Body of pancreas (tissue), 4 donors: Measurements from ENCODE around the gene BAZ2B. TPM values are rescaled to one million over a fixed set of nuclear protein-coding genes. Genes with fewer than 3 reads are reported as not detected.

Source experiments
- ATAC-seq: fragments of 150-250 bp; one replicate; pipeline ENCODE4 v1.9.1; 2016
- DNase-seq, 4 donors: peaks; one replicate each; pipeline ENCODE4 v3.0.0-alpha.2; 2019
- H3K27ac ChIP-seq, 4 donors: fragments of 200-600 bp; sonication (generic); 1 replicate in 3 of 4; 2 replicates in 1 of 4; pipeline versions ENCODE4 v1.5.1 to v1.6.1; 2016 to 2019; ENCODE audit warnings: mild to moderate bottlenecking in 1 of 4, mixed read lengths in 1 of 4, moderate library complexity in 1 of 4
- H3K27me3 ChIP-seq, 2 donors: fragments of 200-600 bp; sonication (generic); one replicate each; pipeline ENCODE4 v1.6.0; 2016; ENCODE audit warnings: mild to moderate bottlenecking in 1 of 2
- H3K36me3 ChIP-seq, 2 donors: fragments of 200-600 bp; sonication (generic); replicated peaks in 1 of 2; 2 replicates each; pipeline ENCODE4 v1.5.1; 2016; ENCODE audit warnings: low read depth in 2 of 2; ENCODE audit not compliant: insufficient read depth in 1 of 2
- H3K4me1 ChIP-seq: fragments of 200-600 bp; sonication (generic); one replicate; pipeline ENCODE4 v1.6.0; 2016
- H3K4me3 ChIP-seq, 2 donors: fragments of 200-600 bp; sonication (generic); 1 replicate in 1 of 2; 2 replicates in 1 of 2; pipeline ENCODE4 v1.5.1; 2016 to 2019
- H3K9me3 ChIP-seq, 3 donors: fragments of 200-600 bp; sonication (generic); 1 replicate in 2 of 3; 2 replicates in 1 of 3; pipeline ENCODE4 v1.5.1; 2016
- POLR2A ChIP-seq, 3 donors: fragments of 450-650 bp; IDR thresholded peaks; one replicate each; pipeline ENCODE4 v1.6.1; 2016; ENCODE audit warnings: antibody characterized with exemption in 3 of 3, mild to moderate bottlenecking in 2 of 3
- WGBS, 2 donors: methylation state at CpG; one replicate each; pipeline ENCODE4 v1.1.5; 2017; 5-methylcytosine and 5-hydroxymethylcytosine counted together
- intact Hi-C: fragments of 100-400 bp; cut with DNase I; formaldehyde crosslinking; loops from one replicate; pipeline ENCODE4 v1.15.1; 2023
- total RNA-seq, 2 donors: library from RNA; depleted of rRNA; stranded (reverse); fragments of >200 nt; gene quantifications; one replicate each; pipeline ENCODE4 v1.1.0, GENCODE V29; 2016
- TF ChIP-seq, protein P1 (sequence below), 7 experiments: fragments of 450-650 bp in 4 of 7; fragments of 200-600 bp in 3 of 7; sonication (generic) in 3 of 7; IDR thresholded peaks; one replicate each; pipeline ENCODE4 v1.5.1; 2016 to 2019; ENCODE audit warnings: antibody characterized with exemption in 7 of 7

The BAZ2B gene
- total RNA-seq, 2 donors from 2014 or later: 62.5 to 104 TPM

DNA sequence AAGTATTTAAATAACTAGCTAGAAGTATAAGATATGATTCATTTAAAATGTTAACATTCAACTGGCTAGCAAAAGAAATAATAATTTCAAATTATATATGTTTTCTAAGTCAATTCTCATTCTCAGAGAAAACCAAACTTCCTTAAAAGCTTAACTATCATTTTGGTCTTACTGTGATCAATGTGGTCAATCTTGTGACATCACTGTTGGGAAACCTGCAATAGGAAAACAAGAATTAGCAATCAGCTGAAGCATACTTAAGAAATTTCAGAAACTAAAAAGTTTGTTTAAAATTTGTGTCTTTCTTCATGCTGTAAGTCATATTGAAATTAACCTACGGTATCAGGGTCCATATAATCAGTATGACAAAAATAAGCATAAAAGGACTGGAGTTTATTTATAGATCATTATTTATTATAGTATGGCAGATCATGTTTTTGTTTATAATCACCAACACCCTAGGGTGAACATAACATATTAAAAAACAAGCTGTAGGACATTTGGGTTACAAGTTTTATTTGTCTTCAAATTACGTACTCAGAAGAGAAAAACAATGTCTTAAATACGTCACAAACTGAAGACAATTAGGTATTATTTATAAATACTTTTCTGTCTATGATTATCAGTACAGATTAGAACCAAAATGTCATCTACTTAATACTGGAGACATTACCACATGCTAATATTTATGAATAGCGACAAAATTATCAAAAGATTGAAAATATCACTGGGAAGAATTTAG is 60.5 kb downstream of the BAZ2B start:
- Histone ChIP-seq H3K36me3 (no peaks in the 10 kb centered on the region), H3K9me3 (no peaks in the 10 kb centered on the region), H3K27me3 (no peaks in the 10 kb centered on the region), H3K4me1 (no peaks in the 10 kb centered on the region), H3K27ac (no peak overlapping the region), H3K4me3 (no peak overlapping the region)
- DNase-seq (no peak), ATAC-seq (no peak)
- TF ChIP-seq, protein P1, sequence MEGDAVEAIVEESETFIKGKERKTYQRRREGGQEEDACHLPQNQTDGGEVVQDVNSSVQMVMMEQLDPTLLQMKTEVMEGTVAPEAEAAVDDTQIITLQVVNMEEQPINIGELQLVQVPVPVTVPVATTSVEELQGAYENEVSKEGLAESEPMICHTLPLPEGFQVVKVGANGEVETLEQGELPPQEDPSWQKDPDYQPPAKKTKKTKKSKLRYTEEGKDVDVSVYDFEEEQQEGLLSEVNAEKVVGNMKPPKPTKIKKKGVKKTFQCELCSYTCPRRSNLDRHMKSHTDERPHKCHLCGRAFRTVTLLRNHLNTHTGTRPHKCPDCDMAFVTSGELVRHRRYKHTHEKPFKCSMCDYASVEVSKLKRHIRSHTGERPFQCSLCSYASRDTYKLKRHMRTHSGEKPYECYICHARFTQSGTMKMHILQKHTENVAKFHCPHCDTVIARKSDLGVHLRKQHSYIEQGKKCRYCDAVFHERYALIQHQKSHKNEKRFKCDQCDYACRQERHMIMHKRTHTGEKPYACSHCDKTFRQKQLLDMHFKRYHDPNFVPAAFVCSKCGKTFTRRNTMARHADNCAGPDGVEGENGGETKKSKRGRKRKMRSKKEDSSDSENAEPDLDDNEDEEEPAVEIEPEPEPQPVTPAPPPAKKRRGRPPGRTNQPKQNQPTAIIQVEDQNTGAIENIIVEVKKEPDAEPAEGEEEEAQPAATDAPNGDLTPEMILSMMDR (IDR thresholded peaks at IDR 0.05): no peak
- no peak for TF ChIP-seq POLR2A (IDR thresholded peaks at IDR 0.05)
- 83 to 86% methylated on average over 4 of the region's 4 CpGs for WGBS, 2 donors
- intact Hi-C loops: no loop called here

DNA sequence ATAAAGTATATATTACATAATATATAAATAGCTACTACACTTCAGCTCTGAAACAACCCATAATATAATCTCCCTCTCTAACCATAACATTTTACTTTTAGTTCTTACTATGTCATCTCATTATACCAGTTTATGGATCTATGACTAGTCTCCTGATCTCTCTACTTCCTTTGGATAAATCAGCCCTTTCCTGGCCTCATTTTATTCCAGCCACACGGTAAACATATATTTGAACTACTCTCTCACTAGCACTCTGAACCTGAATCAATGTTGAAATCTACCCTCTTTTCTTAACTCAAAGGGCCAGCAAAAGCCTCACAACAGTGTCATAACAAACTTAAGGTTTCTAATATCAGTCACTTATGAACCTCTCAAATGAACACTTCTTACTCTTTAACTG is 62.6 kb downstream of the BAZ2B start:
- no peaks in the 10 kb centered on the region for H3K9me3 ChIP-seq
- H3K27ac ChIP-seq: no peak overlapping the region
- intact Hi-C loops: no loop called here
- no peak for TF ChIP-seq POLR2A (IDR thresholded peaks at IDR 0.05)
- TF ChIP-seq, protein P1 (IDR thresholded peaks at IDR 0.05): no peak
- DNase-seq: no peak
- no peak overlapping the region for H3K4me3 ChIP-seq
- no peaks in the 10 kb centered on the region for H3K27me3 ChIP-seq
- WGBS, 2 donors: 77 to 84% methylated on average over 1 of the region's 1 CpG
- H3K36me3 ChIP-seq: no peaks in the 10 kb centered on the region
- no peak for ATAC-seq
- no peaks in the 10 kb centered on the region for H3K4me1 ChIP-seq

DNA sequence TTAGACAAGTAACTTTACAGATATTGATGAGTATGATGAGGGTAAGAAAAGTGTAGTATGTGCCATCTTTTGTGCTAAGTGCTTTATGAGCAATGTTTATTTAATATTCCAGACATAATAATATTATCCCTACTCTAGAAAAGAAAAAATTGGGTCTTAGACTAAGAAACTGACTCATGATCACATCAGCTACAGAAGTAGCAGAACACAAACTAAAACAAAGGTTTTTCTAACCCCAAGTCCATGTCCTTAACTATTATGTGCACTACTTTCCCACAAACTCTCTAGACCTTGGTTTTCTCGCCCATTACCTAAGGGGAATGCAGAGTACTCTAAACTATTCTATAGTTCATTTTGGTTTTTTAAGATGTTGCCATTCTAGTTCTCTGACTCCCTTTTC is 64.5 kb downstream of the BAZ2B start:
- Histone ChIP-seq H3K36me3 (no peaks in the 10 kb centered on the region), H3K4me3 (no peak overlapping the region), H3K9me3 (no peaks in the 10 kb centered on the region), H3K27me3 (no peaks in the 10 kb centered on the region), H3K4me1 (no peaks in the 10 kb centered on the region), H3K27ac (no peak overlapping the region)
- TF ChIP-seq, protein P1 (IDR thresholded peaks at IDR 0.05): no peak
- no peak for TF ChIP-seq POLR2A (IDR thresholded peaks at IDR 0.05)
- DNase-seq (no peak), ATAC-seq (no peak)
- WGBS, 2 donors: 90 to 94% methylated on average over 1 of the region's 1 CpG
- intact Hi-C loops: no loop called here

DNA sequence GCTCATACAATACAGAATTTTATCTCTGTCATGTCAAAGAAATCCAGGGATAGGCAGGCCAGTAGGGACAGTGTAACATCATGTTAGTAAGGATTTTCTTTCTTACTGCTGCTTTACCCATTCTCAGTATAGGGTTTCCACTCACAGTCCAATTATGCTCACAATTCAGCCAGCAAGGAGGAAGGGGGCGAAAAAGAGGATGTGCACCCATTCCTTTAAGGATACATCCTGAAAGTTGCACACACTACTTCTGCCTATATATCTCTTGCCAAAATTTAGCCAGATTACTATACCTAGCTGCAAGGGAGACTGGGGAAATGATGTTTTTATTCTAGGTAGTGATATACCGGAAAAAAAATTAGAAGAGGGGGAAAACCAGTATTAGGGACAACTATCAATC is 66.1 kb downstream of the BAZ2B start:
- no peak for DNase-seq
- H3K27ac ChIP-seq: no peak overlapping the region
- no peaks in the 10 kb centered on the region for H3K36me3 ChIP-seq
- intact Hi-C loops: no loop called here
- TF ChIP-seq, protein P1 (IDR thresholded peaks at IDR 0.05): no peak
- TF ChIP-seq POLR2A (IDR thresholded peaks at IDR 0.05): no peak
- no peaks in the 10 kb centered on the region for H3K4me1 ChIP-seq
- WGBS, 2 donors: 90 to 96% methylated on average over 2 of the region's 2 CpGs
- H3K27me3 ChIP-seq: no peaks in the 10 kb centered on the region
- ATAC-seq: no peak
- no peaks in the 10 kb centered on the region for H3K9me3 ChIP-seq
- H3K4me3 ChIP-seq: no peak overlapping the region

DNA sequence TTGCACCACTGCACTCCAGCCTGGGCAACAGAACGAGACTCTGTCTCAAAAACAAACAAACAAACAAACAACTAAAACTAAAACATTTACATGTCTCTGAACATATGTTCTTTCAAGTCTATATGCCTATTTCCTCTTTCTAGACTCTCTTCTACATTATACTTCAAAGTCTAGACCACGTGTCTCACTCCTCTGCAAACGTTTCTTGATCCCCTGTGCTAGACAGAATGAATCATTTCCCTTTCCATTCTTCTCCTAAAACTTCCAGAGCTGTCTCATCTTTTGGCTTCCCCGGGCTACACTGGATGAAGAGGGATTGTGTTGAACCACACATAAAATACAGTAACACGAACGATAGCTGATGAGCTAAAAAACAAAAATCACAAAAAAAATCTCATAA is 67.1 kb downstream of the BAZ2B start:
- no peaks in the 10 kb centered on the region for H3K36me3 ChIP-seq
- H3K27ac ChIP-seq: no peak overlapping the region
- WGBS, 2 donors: 90 to 91% methylated on average over 6 of the region's 6 CpGs
- ATAC-seq: no peak
- no peaks in the 10 kb centered on the region for H3K27me3 ChIP-seq
- H3K9me3 ChIP-seq: no peaks in the 10 kb centered on the region
- no peak for TF ChIP-seq POLR2A (IDR thresholded peaks at IDR 0.05)
- intact Hi-C loops: no loop called here
- H3K4me1 ChIP-seq: no peaks in the 10 kb centered on the region
- no peak for DNase-seq
- no peak overlapping the region for H3K4me3 ChIP-seq
